ENCODE measurements around the gene ZNF296.

Gene ZNF296

DNA sequence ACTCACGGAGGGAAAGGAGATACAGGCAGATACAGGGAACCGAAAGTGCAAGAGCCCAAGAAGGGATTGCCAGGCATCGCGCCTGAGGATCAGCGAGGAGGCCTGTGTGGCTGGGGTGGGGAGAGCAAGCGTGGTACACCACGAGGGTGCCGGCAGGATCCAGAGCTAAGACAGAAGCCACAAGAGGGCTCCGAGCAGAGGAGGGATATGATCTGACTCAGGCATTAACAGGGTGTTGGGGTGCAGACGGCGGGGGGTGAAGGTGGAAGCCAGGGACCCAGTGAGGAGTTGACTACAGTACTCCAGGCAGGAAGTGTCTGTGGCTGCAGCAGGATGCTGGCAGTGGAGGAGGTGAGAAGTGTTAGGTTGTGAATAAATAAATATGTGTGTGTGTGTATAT lies 11.3 kb upstream of the ZNF296 start:
- peak in 1 of 2 donors; percentile 46 for DNase-seq (ENCODE audit: low read depth in 1 of 2, low spot score in 1 of 2)

- DNase-seq (ENCODE audit: low read depth in 1 of 2, low spot score in 1 of 2): no peak
These were observed 10.2 kb upstream of the ZNF296 start for GRCh38 chr19:45086480-45086879.

GRCh38 chr19:45082170-45082569 lies 5.9 kb upstream of the ZNF296 start:
- DNase-seq (ENCODE audit: low read depth in 1 of 2, low spot score in 1 of 2): no peak

- no peak for DNase-seq (ENCODE audit: low read depth in 1 of 2, low spot score in 1 of 2)
These were observed 3.7 kb upstream of the ZNF296 start for GRCh38 chr19:45079911-45080370.

DNA sequence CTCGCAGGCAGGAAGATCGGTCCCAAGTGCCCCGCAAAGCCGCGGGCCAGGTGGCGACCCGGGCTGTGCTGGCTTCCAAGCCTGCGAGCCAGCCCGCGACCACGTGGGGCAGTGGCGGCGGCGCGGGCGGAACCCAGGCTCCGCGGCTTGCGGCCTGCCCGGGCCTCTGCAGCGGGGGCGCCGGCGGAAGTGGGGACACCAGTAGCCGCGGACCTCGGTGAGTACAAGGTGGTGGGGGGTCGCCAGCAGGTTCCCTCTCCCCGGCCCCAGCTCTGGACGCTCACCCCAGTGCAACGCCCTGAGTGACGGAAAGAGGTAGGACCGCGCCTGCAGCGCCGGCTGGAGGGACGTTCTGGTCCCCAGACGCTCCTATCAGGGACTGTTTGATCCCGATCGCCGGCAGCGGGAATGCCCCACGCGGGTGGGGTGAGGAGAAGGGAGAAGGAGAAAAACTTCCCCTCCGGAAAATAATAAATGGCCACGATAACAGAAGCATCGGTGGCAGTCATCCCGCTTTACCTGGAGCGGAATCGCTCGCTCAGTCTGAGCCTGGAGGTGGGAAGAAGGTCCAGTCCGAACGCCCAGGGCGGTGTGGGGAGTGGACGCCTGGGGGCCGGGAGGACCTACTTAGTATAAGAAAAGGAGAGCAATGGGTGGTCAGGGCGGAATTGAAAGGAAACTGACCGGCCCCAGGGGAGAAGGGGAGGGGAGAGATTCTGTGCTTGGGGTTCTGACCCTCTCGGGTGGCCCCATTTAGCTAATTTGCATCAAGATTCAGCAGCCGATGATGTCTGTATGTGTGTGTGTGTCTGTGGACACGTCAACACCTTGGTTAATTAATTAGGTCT lies 3.0 kb upstream of the ZNF296 start, which contains the start of gene GEMIN7:
Gene GEMIN7 (plus strand): TSS at position 198 of the 848 bp plus-strand sequence. CDS start 10,855 bp downstream, outside the sequence.
- peak; percentile 51 to 75 for DNase-seq (ENCODE audit: low read depth in 1 of 2, low spot score in 1 of 2)

GRCh38 chr19:45078390-45079062 lies 2.2 kb upstream of the ZNF296 start:
- DNase-seq (ENCODE audit: low read depth in 1 of 2, low spot score in 1 of 2): no peak

- no peak for DNase-seq (ENCODE audit: low read depth in 1 of 2, low spot score in 1 of 2)
These were observed 813 bp upstream of the ZNF296 start for GRCh38 chr19:45076851-45077730.

- no peak for DNase-seq (ENCODE audit: low read depth in 1 of 2, low spot score in 1 of 2)
These were observed 813 bp downstream of the ZNF296 start for GRCh38 chr19:45075301-45076028.

- no peak for DNase-seq (ENCODE audit: low read depth in 1 of 2, low spot score in 1 of 2)
These were observed 1.5 kb downstream of the ZNF296 start for GRCh38 chr19:45074744-45075300.

GRCh38 chr19:45071969-45072790 lies 4.1 kb downstream of the ZNF296 start:
- no peak for DNase-seq (ENCODE audit: low read depth in 1 of 2, low spot score in 1 of 2)

- no peak for DNase-seq (ENCODE audit: low read depth in 1 of 2, low spot score in 1 of 2)
These were observed 4.7 kb downstream of the ZNF296 start for GRCh38 chr19:45071545-45071938.

- no peak for DNase-seq (ENCODE audit: low read depth in 1 of 2, low spot score in 1 of 2)
These were observed 5.3 kb downstream of the ZNF296 start for GRCh38 chr19:45070861-45071544.

DNA sequence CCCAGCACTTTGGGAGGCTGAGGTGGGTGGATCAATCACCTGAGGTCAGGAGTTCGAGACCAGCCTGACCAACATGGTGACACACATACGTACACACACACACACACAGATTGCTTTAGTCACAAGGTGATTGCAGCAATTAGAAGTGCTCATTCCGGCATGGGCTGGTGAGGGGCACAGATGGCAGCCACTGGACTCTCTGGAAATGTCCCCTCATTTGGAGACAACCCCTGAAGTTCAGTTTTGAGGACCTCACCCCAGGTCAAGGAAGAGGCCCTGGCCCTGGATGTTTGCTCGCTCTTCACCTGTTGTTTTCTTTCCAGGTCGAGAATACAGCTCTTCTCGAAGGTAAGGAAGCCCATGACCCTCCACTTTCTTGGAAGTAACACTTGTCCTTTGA lies 6.1 kb downstream of the ZNF296 start:
- DNase-seq (ENCODE audit: low read depth in 1 of 2, low spot score in 1 of 2): no peak

DNA sequence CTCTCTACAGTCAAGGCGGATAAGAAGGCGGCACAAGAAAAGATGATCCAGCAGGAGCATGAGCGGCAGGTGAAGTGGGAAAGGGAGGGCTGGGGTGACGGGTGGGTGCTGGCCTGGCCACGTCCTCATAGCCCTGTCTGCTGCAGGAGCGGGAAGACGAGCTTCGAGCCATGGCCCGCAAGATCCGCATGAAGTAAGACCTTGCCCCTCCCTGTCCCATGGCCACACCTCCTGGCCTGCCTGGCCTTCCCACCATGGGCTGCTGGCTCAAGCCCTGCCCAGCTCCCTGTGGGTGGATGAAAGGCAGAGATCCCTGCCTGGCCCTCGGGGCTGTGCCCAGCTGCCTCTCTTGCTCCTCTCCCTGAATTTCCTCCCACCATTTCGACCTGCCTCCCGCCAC lies 7.2 kb downstream of the ZNF296 start:
- DNase-seq (ENCODE audit: low read depth in 1 of 2, low spot score in 1 of 2): no peak

GRCh38 chr19:45068041-45068440 lies 8.2 kb downstream of the ZNF296 start:
- no peak for DNase-seq (ENCODE audit: low read depth in 1 of 2, low spot score in 1 of 2)

DNA sequence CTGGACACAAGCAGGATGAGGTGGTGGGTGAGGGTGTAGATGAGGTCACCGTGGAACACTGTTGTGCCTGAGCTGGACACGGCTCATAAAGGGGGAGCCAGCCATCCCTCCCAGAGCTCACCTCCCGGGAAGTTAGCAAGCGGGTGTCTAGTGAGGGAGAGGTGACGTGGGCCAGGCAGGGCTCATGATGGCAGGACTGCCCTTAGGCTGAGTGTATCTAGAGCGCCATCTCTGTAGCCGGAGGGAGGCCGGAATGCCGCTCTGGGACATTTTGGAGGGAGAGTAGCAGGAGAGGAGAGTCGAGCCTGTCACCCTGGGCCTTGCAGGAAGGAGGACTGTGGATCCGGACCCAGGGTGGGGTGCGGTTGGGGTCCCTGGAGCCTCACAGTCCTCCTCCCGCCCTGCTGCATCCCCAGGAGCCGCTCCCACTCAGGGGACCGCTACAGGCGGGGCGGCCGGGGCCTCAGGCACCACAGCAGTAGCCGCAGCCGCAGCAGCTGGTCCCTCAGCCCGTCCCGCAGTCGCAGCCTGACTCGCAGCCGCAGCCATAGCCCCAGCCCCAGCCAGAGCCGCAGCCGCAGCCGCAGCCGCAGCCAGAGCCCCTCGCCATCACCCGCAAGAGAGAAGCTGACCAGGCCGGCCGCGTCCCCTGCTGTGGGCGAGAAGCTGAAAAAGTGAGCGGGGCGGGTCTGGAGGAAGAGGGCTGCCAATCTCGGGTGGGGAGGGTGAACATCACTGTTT lies 9.2 kb downstream of the ZNF296 start:
- DNase-seq (ENCODE audit: low read depth in 1 of 2, low spot score in 1 of 2): no peak

DNA sequence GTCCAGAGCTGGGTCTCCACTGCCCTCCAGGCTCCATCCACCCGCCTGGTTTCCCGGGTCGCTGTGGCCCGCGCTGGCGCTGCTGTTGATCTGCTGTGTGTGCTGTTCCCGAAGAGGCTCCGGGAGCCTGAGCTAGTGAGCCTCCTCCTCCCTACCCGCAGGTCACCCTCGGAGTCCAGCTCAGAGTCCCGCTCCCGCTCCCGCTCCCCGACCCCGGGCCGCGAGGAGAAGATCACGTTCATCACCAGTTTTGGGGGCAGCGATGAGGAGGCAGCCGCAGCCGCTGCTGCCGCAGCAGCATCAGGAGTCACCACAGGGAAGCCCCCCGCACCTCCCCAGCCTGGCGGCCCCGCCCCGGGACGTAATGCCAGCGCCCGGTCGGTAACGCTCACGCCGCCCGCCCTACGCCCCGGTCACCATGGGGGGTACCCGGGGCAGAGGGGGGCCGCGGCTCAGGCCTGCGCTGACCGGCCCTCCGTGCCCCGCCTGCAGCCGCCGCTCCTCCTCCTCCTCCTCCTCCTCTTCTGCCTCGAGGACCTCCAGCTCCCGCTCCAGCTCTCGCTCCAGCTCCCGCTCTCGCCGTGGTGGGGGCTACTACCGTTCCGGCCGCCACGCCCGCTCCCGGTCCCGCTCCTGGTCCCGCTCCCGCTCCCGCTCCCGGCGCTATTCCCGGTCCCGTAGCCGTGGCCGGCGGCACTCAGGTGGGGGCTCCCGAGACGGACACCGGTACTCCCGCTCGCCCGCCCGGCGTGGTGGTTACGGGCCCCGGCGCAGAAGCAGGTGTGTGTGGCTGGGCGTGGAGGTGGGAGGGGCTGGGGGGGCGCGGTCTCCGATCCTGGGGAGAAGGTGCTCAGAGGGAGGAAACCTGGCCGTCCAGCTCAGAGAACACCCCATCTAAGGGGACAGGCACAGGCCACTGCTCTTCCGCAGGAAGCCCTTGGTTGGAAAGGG lies 12.2 kb downstream of the ZNF296 start:
- no peak for DNase-seq (ENCODE audit: low read depth in 1 of 2, low spot score in 1 of 2)

All from activated T-helper 1 cell treated with anti-CD3 and anti-CD28 coated beads, Interleukin-2, amount 50 U/mL, for 16 hours (primary cell).